Measurements from ENCODE around the gene LONRF3.

The LONRF3 gene

GRCh38 chrX:118974908-118975671, 672 bp downstream of the LONRF3 start:
- no peak overlapping the region for H3K4me3 ChIP-seq (ENCODE audit: low read depth, low read length)
- TF ChIP-seq CTCF (IDR thresholded peaks at IDR 0.05; ENCODE audit: low read depth, low read length) = no peak

GRCh38 chrX:118975831-118976598, 1.6 kb downstream of the LONRF3 start:
- TF ChIP-seq CTCF (IDR thresholded peaks at IDR 0.05; ENCODE audit: low read depth, low read length) = no peak
- peak overlapping the region; percentile 45 for H3K4me3 ChIP-seq (ENCODE audit: low read depth, low read length)

- H3K4me3 ChIP-seq (ENCODE audit: low read depth, low read length) = no peak overlapping the region; the same call in 1 of the 2 replicates
- TF ChIP-seq CTCF (IDR thresholded peaks at IDR 0.05; ENCODE audit: low read depth, low read length) = no peak
Observed at GRCh38 chrX:118976599-118977340, 2.4 kb downstream of the LONRF3 start.

- no peak overlapping the region for H3K4me3 ChIP-seq (ENCODE audit: low read depth, low read length)
- TF ChIP-seq CTCF (IDR thresholded peaks at IDR 0.05; ENCODE audit: low read depth, low read length) = no peak
Observed at GRCh38 chrX:118977424-118977823, 3.0 kb downstream of the LONRF3 start.

- TF ChIP-seq CTCF (IDR thresholded peaks at IDR 0.05; ENCODE audit: low read depth, low read length) = no peak
- H3K4me3 ChIP-seq (ENCODE audit: low read depth, low read length) = no peak overlapping the region
Observed at GRCh38 chrX:118978451-118978850, 4.0 kb downstream of the LONRF3 start.

GRCh38 chrX:118980761-118981160, 6.3 kb downstream of the LONRF3 start:
- no peak for TF ChIP-seq CTCF (IDR thresholded peaks at IDR 0.05; ENCODE audit: low read depth, low read length)
- H3K4me3 ChIP-seq (ENCODE audit: low read depth, low read length) = no peak overlapping the region
